CD4-positive, alpha-beta T cell treated with Interleukin-12 subunit alpha and Interleukin-12 subunit beta, for 1 hour (primary cell): ENCODE measurements around the gene HPRT1.
"Not testable (repeated sequence)": the region's sequence is repeated elsewhere in the genome, so short reads cannot be mapped to it uniquely, and the experiment has no call there.

Experiments
- DNase-seq: peaks from one replicate; pipeline ENCODE4 v3.0.0-alpha.2; 2020

The HPRT1 gene

GRCh38 chrX:134460005-134460861 is at the start of gene HPRT1:
TSS of gene HPRT1 (plus strand) at chrX:134460165. CDS start at chrX:134460312, 147 bp downstream.
- peak; percentile 84 for DNase-seq

GRCh38 chrX:134416087-134416486 is 43.9 kb upstream of the HPRT1 start:
- DNase-seq, result no peak

DNA sequence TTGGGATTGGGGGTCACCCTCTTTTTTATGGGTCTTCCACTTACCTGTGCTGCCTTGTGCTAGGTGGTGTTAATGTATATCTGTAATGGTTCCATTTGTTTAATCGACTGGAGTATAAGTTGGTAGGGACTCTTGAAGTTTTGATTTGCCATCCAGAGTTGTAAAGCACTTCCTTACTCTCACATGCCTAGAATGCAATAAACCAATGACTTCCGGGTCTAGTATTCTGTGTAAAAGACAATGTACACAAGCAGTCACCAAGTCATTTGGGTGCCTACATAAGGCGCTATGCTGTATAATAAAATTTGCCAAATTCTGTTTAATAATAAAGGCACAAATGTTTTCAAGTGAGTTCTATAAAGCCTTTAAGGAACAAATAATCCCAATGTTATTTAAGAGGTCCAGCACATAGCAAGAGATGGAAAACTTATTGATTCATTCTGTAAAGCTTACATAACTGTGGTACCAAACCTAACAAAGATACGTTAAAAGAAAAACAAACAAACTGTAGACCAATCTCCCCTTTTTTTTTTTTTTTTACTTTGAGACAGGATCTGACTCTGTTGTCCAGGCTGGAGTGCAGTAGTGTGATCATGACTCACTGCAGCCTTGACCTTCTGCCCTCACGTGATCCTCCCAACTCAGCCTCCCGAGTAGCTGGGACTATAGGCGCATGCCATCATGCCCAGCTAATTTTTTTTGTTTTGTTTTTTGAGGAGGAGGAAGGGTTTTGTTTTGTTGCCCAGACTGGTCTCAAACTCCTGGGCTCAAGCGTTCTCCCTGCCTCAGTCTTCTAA is 41.5 kb upstream of the HPRT1 start:
- DNase-seq, result no peak

- no peak for DNase-seq
Observed at GRCh38 chrX:134419784-134420183, 40.2 kb upstream of the HPRT1 start.

DNA sequence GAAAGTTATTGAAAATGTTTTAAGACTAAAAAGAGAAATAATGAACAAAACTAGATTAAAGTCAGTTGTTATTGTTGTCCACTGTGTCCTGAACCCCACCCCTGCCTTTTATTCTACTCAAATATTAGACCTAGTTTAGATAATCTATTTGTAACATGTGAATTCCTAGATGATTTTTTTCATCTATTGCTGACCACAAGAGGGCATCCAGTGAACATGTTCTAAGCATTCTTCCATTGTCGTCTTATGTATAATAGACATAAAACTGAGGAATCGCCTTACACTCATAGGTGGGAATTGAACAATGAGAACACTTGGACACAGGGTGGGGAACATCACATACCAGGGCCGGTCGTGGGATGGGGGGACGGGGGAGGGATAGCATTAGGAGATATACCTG is 36.4 kb upstream of the HPRT1 start:
- DNase-seq, result no peak

DNA sequence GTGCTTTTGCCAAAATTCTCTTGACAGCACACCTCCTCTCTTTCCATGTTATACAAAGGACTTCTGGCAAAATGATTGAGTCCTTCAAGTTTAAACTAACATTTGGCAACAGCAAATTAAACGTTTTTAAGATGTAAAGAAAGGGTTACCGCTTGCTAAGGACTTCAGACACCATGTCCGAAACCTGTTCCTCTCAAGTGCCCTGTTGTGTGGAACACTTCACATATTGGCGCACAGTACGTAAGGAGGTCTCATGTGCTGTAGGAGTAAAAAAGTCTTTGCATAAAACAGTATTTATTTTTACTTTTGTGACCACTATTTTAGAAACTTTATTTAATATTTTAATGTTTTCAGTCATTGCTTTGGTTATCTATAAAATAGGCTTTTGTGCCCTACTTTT is 33.7 kb upstream of the HPRT1 start:
- DNase-seq, result no peak

DNA sequence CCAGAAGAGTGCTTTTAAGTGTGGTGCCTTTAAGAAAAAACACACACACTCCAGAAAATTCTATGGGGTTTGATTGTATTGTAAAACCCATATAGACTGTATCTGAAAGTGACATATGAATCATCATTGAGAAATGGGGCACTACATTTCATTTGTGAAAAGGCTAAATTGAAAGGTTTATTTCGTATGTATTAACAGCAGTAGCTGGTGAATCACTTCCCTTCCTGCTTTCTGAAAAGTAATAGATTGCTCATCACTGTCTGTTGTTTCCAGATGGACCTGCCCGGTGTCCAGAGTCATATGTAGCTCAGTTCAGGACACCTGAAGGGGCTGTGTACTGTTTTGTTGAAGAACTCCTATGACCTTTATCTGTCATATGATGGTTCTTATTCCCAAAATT is 28.1 kb upstream of the HPRT1 start:
- no peak for DNase-seq

- DNase-seq, result no peak
Observed at GRCh38 chrX:134435894-134436293, 24.1 kb upstream of the HPRT1 start.

DNA sequence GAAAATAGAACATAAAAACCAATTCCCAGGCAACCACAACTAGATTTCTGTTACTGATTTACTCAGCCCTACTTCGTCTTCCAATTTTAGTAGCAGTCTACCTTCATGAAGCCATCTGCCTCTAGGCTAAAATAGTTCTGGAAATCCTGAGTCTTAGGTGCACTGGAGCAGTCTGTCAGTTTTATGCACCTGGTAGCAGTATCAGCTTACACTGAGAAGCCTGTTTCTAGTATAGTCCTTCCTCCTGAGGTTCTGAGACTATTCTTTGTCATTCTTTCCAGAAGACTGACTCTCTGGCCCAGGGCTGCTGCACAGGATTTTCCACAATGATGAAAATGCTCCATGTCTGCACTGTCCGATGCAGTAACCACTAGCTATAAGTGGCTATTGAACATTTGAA is 16.9 kb upstream of the HPRT1 start:
- DNase-seq, result no peak

DNA sequence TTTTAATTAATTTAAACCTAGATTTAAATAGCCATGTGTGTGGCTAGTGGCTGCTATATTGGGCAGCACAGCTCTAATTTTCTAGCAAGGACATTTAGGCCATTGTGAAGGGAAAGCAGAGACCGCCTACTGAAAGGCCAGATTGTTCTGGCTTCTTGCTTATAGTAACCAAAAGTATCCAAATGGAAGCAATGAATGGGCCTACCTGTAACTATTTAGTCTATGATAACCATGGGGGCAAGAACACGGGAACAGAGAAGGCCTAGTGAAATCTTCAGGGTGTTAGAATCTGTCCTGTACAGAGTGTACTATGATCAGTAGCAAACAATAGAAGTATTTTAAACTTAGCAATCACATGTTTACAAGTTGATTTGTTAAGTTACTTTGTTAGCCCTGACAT is 16.5 kb upstream of the HPRT1 start:
- DNase-seq, result no peak

GRCh38 chrX:134444681-134445080 is 15.3 kb upstream of the HPRT1 start:
- no peak for DNase-seq

DNA sequence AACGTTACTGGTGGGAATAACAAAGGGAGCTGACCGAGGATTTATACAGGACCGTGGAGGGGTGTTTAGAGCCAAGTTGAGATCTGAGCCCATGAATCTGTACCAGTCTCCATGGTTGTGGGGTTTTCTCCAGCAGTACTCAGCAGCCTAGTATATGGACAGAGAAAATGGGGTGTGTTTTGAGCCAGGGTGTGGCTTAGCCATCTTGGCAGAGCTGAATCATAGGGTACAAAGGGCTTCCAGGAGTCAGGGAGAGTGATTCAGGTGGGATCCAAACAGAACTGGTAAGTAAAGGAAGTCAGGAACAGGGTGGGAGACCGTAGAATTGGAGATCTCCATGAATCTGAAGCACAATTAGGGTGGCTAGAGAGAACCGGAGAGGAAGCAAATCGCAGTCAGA is 7.4 kb upstream of the HPRT1 start:
- no peak for DNase-seq

- no peak for DNase-seq
Observed at GRCh38 chrX:134453631-134454030, 6.3 kb upstream of the HPRT1 start.

DNA sequence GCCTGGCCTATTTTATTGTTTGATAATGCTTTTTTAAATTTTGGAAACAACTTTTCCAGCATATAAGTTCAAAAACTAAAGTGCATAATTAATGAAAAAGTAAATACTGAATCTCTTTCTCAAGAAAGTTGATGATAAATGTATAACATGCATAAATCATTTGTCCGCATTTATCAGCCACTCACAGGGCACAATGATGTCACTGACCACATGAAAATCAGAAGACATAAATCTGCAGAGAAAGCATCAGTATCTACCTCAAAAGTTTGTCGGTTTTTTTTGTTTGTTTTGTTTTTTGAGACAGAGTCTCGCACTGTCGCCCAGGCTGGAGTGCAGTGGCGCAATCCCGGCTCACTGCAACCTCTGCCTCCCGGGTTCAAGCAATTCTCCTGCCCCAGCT is 5.5 kb upstream of the HPRT1 start:
- no peak for DNase-seq

GRCh38 chrX:134457708-134458107 is 2.3 kb upstream of the HPRT1 start:
- DNase-seq, result no peak

GRCh38 chrX:134459683-134460004 is 321 bp upstream of the HPRT1 start:
- DNase-seq, result peak; percentile 2

GRCh38 chrX:134460862-134461220 is 876 bp downstream of the HPRT1 start:
- peak; percentile 4 for DNase-seq

- DNase-seq, result no peak
Observed at GRCh38 chrX:134461437-134461836, 1.5 kb downstream of the HPRT1 start.

- no peak for DNase-seq
Observed at GRCh38 chrX:134462927-134463326, 3.0 kb downstream of the HPRT1 start.

GRCh38 chrX:134464453-134464852 is 4.5 kb downstream of the HPRT1 start:
- DNase-seq, result not testable (repeated sequence)

GRCh38 chrX:134469486-134469885 is 9.5 kb downstream of the HPRT1 start:
- DNase-seq, result no peak

- no peak for DNase-seq
Observed at GRCh38 chrX:134470013-134470412, 10.0 kb downstream of the HPRT1 start.

GRCh38 chrX:134472041-134472440 is 12.1 kb downstream of the HPRT1 start:
- no peak for DNase-seq

DNA sequence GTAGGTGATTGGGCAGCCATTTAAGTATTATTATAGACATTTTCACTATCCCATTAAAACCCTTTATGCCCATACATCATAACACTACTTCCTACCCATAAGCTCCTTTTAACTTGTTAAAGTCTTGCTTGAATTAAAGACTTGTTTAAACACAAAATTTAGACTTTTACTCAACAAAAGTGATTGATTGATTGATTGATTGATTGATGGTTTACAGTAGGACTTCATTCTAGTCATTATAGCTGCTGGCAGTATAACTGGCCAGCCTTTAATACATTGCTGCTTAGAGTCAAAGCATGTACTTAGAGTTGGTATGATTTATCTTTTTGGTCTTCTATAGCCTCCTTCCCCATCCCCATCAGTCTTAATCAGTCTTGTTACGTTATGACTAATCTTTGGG is 16.3 kb downstream of the HPRT1 start:
- no peak for DNase-seq

GRCh38 chrX:134478374-134478773 is 18.4 kb downstream of the HPRT1 start:
- DNase-seq, result no peak
